Progenitor cell of endocrine pancreas (in vitro differentiated cells): Measurements from ENCODE around the gene PCSK5. TPM values are rescaled to one million over a fixed set of nuclear protein-coding genes. Genes with fewer than 3 reads are reported as not detected.

Experiments
- DNase-seq: peaks from one replicate; pipeline ENCODE4 v3.0.0; 2021; ENCODE audit warnings: low spot score; ENCODE audit not compliant: unreplicated experiment
- H3K27ac Mint-ChIP-seq: 2 replicates; pipeline ENCODE4 v1.8.0; 2021; ENCODE audit warnings: mild to moderate bottlenecking, moderate library complexity, mixed read lengths
- H3K27me3 Mint-ChIP-seq: 2 replicates; pipeline ENCODE4 v1.8.0; 2021; ENCODE audit warnings: mixed read lengths
- H3K36me3 Mint-ChIP-seq: 2 replicates; pipeline ENCODE4 v1.8.0; 2022; ENCODE audit warnings: mixed read lengths; ENCODE audit not compliant: insufficient read depth
- H3K4me1 Mint-ChIP-seq: 2 replicates; pipeline ENCODE4 v1.8.0; 2021; ENCODE audit warnings: low read depth, mixed read lengths
- H3K4me3 Mint-ChIP-seq: 2 replicates; pipeline ENCODE4 v1.8.0; 2021; ENCODE audit warnings: low read depth, mild to moderate bottlenecking, moderate library complexity, mixed read lengths
- H3K9me3 Mint-ChIP-seq: 2 replicates; pipeline ENCODE4 v1.8.0; 2021; ENCODE audit warnings: low read depth, mixed read lengths
- CTCF ChIP-seq: fragments of 200-600 bp; sonication (generic); IDR thresholded peaks from one replicate; pipeline ENCODE4 v1.5.0; 2021; ENCODE audit warnings: antibody characterized with exemption, mild to moderate bottlenecking; ENCODE audit not compliant: unreplicated experiment
- total RNA-seq: library from RNA; stranded (reverse); gene quantifications from 2 replicates; pipeline ENCODE4 v1.2.1, GENCODE V29; 2021

Gene PCSK5
- total RNA-seq, 1 donor from 2014 or later: 7.3 TPM

- Mint-ChIP-seq H3K27ac (no peak overlapping the region), H3K4me3 (no peak overlapping the region), H3K27me3 (no peaks in the 10 kb centered on the region), H3K9me3 (no peaks in the 10 kb centered on the region), H3K36me3 (no peaks in the 10 kb centered on the region), H3K4me1 (no peaks in the 10 kb centered on the region)
- DNase-seq: no peak
- TF ChIP-seq CTCF: no peak
Observed at GRCh38 chr9:76247426-76247825, 357.0 kb downstream of the PCSK5 start.

GRCh38 chr9:76249309-76249708 is 358.8 kb downstream of the PCSK5 start:
- Mint-ChIP-seq H3K4me1 (no peaks in the 10 kb centered on the region), H3K27me3 (no peaks in the 10 kb centered on the region), H3K4me3 (no peak overlapping the region), H3K9me3 (no peaks in the 10 kb centered on the region), H3K27ac (no peak overlapping the region), H3K36me3 (no peaks in the 10 kb centered on the region)
- DNase-seq: no peak
- TF ChIP-seq CTCF: no peak

DNA sequence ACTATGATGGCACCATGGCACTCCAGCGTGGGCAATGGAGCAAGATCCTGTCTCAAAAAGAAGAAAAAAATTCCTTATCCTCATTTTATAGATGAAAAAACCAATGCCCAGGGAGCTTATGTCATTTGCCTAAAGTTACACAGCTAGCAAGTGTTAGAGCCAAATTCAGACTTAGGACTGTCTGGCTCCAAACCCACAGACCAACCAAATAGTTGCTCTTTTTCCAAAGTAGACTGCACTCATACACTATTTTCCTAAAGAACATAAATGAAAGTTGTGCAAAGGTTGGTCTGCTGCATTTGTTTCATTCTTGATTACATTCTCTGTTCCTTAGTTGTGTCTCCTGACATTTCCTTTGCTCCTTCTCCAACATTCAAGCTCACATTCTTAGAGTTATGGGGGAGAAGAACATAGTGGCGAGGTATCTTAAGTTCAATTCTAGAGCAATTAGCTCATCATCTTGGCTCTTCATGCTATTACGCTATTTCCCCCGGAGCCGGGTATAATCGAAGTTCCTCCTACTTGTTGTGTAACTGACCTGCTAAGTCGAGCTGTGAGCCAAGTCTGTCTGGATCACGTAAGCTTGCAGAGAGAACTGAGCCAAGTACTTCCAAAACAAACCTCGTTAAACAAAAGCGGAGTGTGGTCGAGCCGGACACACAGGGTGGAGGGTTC is 365.4 kb downstream of the PCSK5 start:
- no peaks in the 10 kb centered on the region for H3K4me1 Mint-ChIP-seq
- no peak overlapping the region for H3K4me3 Mint-ChIP-seq
- no peak for DNase-seq
- no peaks in the 10 kb centered on the region for H3K36me3 Mint-ChIP-seq
- no peak for TF ChIP-seq CTCF
- H3K9me3 Mint-ChIP-seq: no peaks in the 10 kb centered on the region
- H3K27ac Mint-ChIP-seq: no peak overlapping the region
- H3K27me3 Mint-ChIP-seq: no peaks in the 10 kb centered on the region

GRCh38 chr9:76257311-76257710 is 366.8 kb downstream of the PCSK5 start:
- no peaks in the 10 kb centered on the region for H3K36me3 Mint-ChIP-seq
- no peaks in the 10 kb centered on the region for H3K9me3 Mint-ChIP-seq
- H3K4me3 Mint-ChIP-seq: no peak overlapping the region
- no peak for TF ChIP-seq CTCF
- H3K27ac Mint-ChIP-seq: no peak overlapping the region
- H3K4me1 Mint-ChIP-seq: no peaks in the 10 kb centered on the region
- H3K27me3 Mint-ChIP-seq: no peaks in the 10 kb centered on the region
- no peak for DNase-seq

- H3K9me3 Mint-ChIP-seq: peaks cover 9% of the 10 kb centered on the region
- H3K27ac Mint-ChIP-seq: peak overlapping the region; percentile 52
- H3K36me3 Mint-ChIP-seq: no peaks in the 10 kb centered on the region
- peaks cover 2% of the 10 kb centered on the region for H3K27me3 Mint-ChIP-seq
- no peak for DNase-seq
- H3K4me1 Mint-ChIP-seq: peaks cover 13% of the 10 kb centered on the region
- H3K4me3 Mint-ChIP-seq: no peak overlapping the region
- TF ChIP-seq CTCF: no peak
Observed at GRCh38 chr9:76266649-76267283, 376.3 kb downstream of the PCSK5 start.
